H1 (cell line): ENCODE data around the gene S100A10. TPM values are rescaled to one million over a fixed set of nuclear protein-coding genes. Genes with fewer than 3 reads are reported as not detected.

Source experiments
- CTCF ChIA-PET: fragments of 300-600 bp; sonication (Branson Sonifier 250); formaldehyde crosslinking; loops from one replicate; lab custom pipeline; 2021; ENCODE audit not compliant: partially characterized antibody; lab: Charles Lee
- POLR2A ChIA-PET: fragments of 300-600 bp; sonication (Branson Sonifier 250); formaldehyde crosslinking; loops from one replicate; lab custom pipeline; 2021; ENCODE audit warnings: inconsistent platforms; ENCODE audit not compliant: partially characterized antibody; lab: Charles Lee
- DNase-seq, 2 experiments: peaks; one replicate each; pipeline versions ENCODE4 v3.0.0 to v3.0.0-alpha.2; 2010 to 2022; ENCODE audit warnings: low spot score in 2 of 2, low read depth in 1 of 2, mixed read lengths in 1 of 2
- FAIRE-seq: peaks from 2 replicates; lab custom pipeline; 2011; peaks lifted over from hg19 to GRCh38; lab: Jason Lieb, UNC
- H2AFZ ChIP-seq: 2 replicates; pipeline ENCODE4 v1.8.1; 2012; ENCODE audit warnings: low read length, inconsistent platforms
- H2AK5ac ChIP-seq: 2 replicates; pipeline ENCODE4 v1.6.1; 2013; ENCODE audit warnings: low read depth, low read length
- H2BK120ac ChIP-seq: replicated peaks from 2 replicates; pipeline ENCODE3; 2013; ENCODE audit warnings: low read depth, low read length, inconsistent platforms
- H2BK12ac ChIP-seq: 2 replicates; pipeline ENCODE4 v1.6.1; 2013; ENCODE audit warnings: low read depth, low read length
- H2BK15ac ChIP-seq: 2 replicates; pipeline ENCODE4 v1.6.1; 2013; ENCODE audit warnings: low read length
- H2BK20ac ChIP-seq: 2 replicates; pipeline ENCODE4 v1.6.1; 2013; ENCODE audit warnings: low read length
- H2BK5ac ChIP-seq: 2 replicates; pipeline ENCODE4 v1.6.1; 2013; ENCODE audit warnings: low read depth, low read length
- H3K14ac ChIP-seq: 2 replicates; pipeline ENCODE4 v1.6.1; 2013; ENCODE audit warnings: inconsistent platforms; ENCODE audit not compliant: insufficient read length
- H3K18ac ChIP-seq: 2 replicates; pipeline ENCODE4 v1.6.1; 2013; ENCODE audit warnings: low read length; ENCODE audit errors: extremely low read depth
- H3K23ac ChIP-seq: 2 replicates; pipeline ENCODE4 v1.6.1; 2013; ENCODE audit warnings: inconsistent platforms; ENCODE audit not compliant: insufficient read length
- H3K23me2 ChIP-seq: 2 replicates; pipeline ENCODE4 v1.6.1; 2013; ENCODE audit warnings: low read depth, low read length
- H3K27ac ChIP-seq: 2 replicates; pipeline ENCODE4 v1.6.1; 2011; ENCODE audit warnings: low read depth, low read length, inconsistent platforms
- H3K27me3 ChIP-seq, 4 experiments: replicated peaks in 1 of 4; 1 replicate in 1 of 4; 2 replicates in 3 of 4; pipeline versions ENCODE4 v1.6.1 to v1.8.1; 2011 to 2013; ENCODE audit warnings: low read length in 3 of 4, mild to moderate bottlenecking in 3 of 4, inconsistent platforms in 2 of 4, mixed read lengths in 2 of 4, moderate library complexity in 1 of 4; ENCODE audit not compliant: control insufficient read depth in 3 of 4, insufficient read depth in 3 of 4; ENCODE audit errors: extremely low read depth in 1 of 4
- H3K36me3 ChIP-seq, 4 experiments: 2 replicates each; pipeline versions ENCODE4 v1.6.1 to v1.8.1; 2011 to 2013; ENCODE audit warnings: mild to moderate bottlenecking in 4 of 4, low read length in 3 of 4, moderate library complexity in 2 of 4, control low read depth in 1 of 4, inconsistent platforms in 1 of 4; ENCODE audit not compliant: insufficient read depth in 4 of 4, control insufficient read depth in 2 of 4
- H3K4ac ChIP-seq: replicated peaks from 2 replicates; pipeline ENCODE3; 2013; ENCODE audit warnings: low read length, low read depth, mixed read lengths, inconsistent platforms; ENCODE audit not compliant: insufficient read length
- H3K4me1 ChIP-seq, 4 experiments: replicated peaks in 1 of 4; 1 replicate in 1 of 4; 2 replicates in 3 of 4; pipeline versions ENCODE4 v1.6.1 to v1.8.1; 2011 to 2013; ENCODE audit warnings: low read length in 3 of 4, inconsistent platforms in 2 of 4, mixed read lengths in 1 of 4; ENCODE audit not compliant: insufficient read depth in 4 of 4, control insufficient read depth in 3 of 4
- H3K4me2 ChIP-seq, 2 experiments: 2 replicates each; pipeline versions ENCODE4 v1.6.1 to v1.8.1; 2011 to 2013; ENCODE audit warnings: low read depth in 2 of 2, low read length in 2 of 2, control low read depth in 1 of 2, inconsistent platforms in 1 of 2, mild to moderate bottlenecking in 1 of 2; ENCODE audit not compliant: insufficient read depth in 1 of 2
- H3K4me3 ChIP-seq, 4 experiments: fragments of 200-600, 300-600 bp in 1 of 4; sonication (generic), shearing (Covaris generic), sonication (Bioruptor Twin) in 1 of 4; 2 replicates each; pipeline versions ENCODE4 v1.5.1 to v1.8.1; 2011 to 2016; ENCODE audit warnings: low read length in 4 of 4, low read depth in 3 of 4, control low read depth in 2 of 4, inconsistent platforms in 2 of 4, mild to moderate bottlenecking in 2 of 4, mixed read lengths in 1 of 4, moderate library complexity in 1 of 4; ENCODE audit not compliant: insufficient read depth in 2 of 4; ENCODE audit errors: extremely low read depth in 1 of 4
- H3K56ac ChIP-seq: replicated peaks from 2 replicates; pipeline ENCODE3; 2013; ENCODE audit warnings: low read depth, mild to moderate bottlenecking, mixed read lengths, low read length, inconsistent platforms; ENCODE audit not compliant: insufficient read length
- H3K79me1 ChIP-seq: 2 replicates; pipeline ENCODE4 v1.6.1; 2013; ENCODE audit warnings: low read depth, low read length, control low read depth
- H3K79me2 ChIP-seq, 2 experiments: 2 replicates each; pipeline versions ENCODE4 v1.6.1 to v1.8.1; 2012 to 2013; ENCODE audit warnings: low read length in 2 of 2, mild to moderate bottlenecking in 2 of 2, inconsistent platforms in 1 of 2; ENCODE audit not compliant: insufficient read depth in 2 of 2, control insufficient read depth in 1 of 2
- H3K9ac ChIP-seq, 4 experiments: replicated peaks in 1 of 4; 1 replicate in 1 of 4; 2 replicates in 3 of 4; pipeline versions ENCODE4 v1.6.1 to v1.8.1; 2011 to 2013; ENCODE audit warnings: low read depth in 3 of 4, low read length in 3 of 4, control low read depth in 2 of 4, mild to moderate bottlenecking in 2 of 4, moderate library complexity in 2 of 4, inconsistent platforms in 1 of 4; ENCODE audit errors: extremely low read depth in 1 of 4
- H3K9me3 ChIP-seq, 2 experiments: 2 replicates each; pipeline versions ENCODE4 v1.6.1 to v1.8.1; 2012 to 2013; ENCODE audit warnings: mild to moderate bottlenecking in 2 of 2, moderate library complexity in 2 of 2, control low read depth in 1 of 2, inconsistent platforms in 1 of 2, low read depth in 1 of 2, low read length in 1 of 2, mixed read lengths in 1 of 2; ENCODE audit not compliant: insufficient read depth in 2 of 2
- H4K20me1 ChIP-seq, 2 experiments: replicated peaks in 1 of 2; 2 replicates each; pipeline versions ENCODE3 to v1.8.1; 2011 to 2013; ENCODE audit warnings: inconsistent platforms in 2 of 2, low read length in 2 of 2, mild to moderate bottlenecking in 1 of 2; ENCODE audit not compliant: insufficient read depth in 2 of 2, control insufficient read depth in 1 of 2
- H4K5ac ChIP-seq: 2 replicates; pipeline ENCODE4 v1.6.1; 2013; ENCODE audit warnings: low read length, low read depth, mixed read lengths, inconsistent platforms; ENCODE audit not compliant: insufficient read length
- H4K8ac ChIP-seq: 2 replicates; pipeline ENCODE4 v1.8.0; 2013; ENCODE audit warnings: mild to moderate bottlenecking, moderate library complexity, low read length, inconsistent platforms; ENCODE audit not compliant: insufficient read depth; ENCODE audit errors: extremely low read depth
- H4K91ac ChIP-seq: replicated peaks from 2 replicates; pipeline ENCODE3; 2013; ENCODE audit warnings: low read length, mixed read lengths, inconsistent platforms; ENCODE audit not compliant: insufficient read length
- CHD1 ChIP-seq: IDR thresholded peaks from 2 replicates; pipeline ENCODE4 v1.6.1; 2012; ENCODE audit warnings: low read depth, low read length, improper control_type of control experiment
- EP300 ChIP-seq, 2 experiments: IDR thresholded peaks; 1 replicate in 1 of 2; 2 replicates in 1 of 2; pipeline ENCODE4 v1.6.1; 2011 to 2012; ENCODE audit warnings: low read depth in 2 of 2, low read length in 2 of 2, mild to moderate bottlenecking in 2 of 2, borderline replicate concordance in 1 of 2, inconsistent platforms in 1 of 2, moderate library complexity in 1 of 2
- JUN ChIP-seq: IDR thresholded peaks from 2 replicates; pipeline ENCODE4 v1.6.1; 2011; ENCODE audit warnings: low read depth, mild to moderate bottlenecking, improper control_type of control experiment, low read length
- JUND ChIP-seq: IDR thresholded peaks from 2 replicates; pipeline ENCODE4 v1.6.1; 2011; ENCODE audit warnings: mild to moderate bottlenecking, improper control_type of control experiment, low read length
- WGBS, 2 experiments: shearing (Covaris generic) in 1 of 2; methylation state at CpG; one replicate each; pipeline versions ENCODE4 v1.1.6 to v1.1.7; 2013 to 2015; ENCODE audit warnings: low lambda C conversion rate in 2 of 2, mixed read lengths in 2 of 2, inconsistent platforms in 1 of 2, low coverage in 1 of 2, missing lambda C conversion rate in 1 of 2; ENCODE audit not compliant: insufficient replicate concordance in 2 of 2, insufficient coverage in 1 of 2, insufficient read length in 1 of 2; ENCODE audit errors: extremely low coverage in 1 of 2, missing lambda C conversion rate in 1 of 2; 5-methylcytosine and 5-hydroxymethylcytosine counted together
- polyA plus RNA-seq, 7 experiments: library from polyadenylated mRNA; depleted of rRNA in 3 of 7; stranded (reverse) in 5 of 7; unstranded in 2 of 7; fragments of >200 nt in 5 of 7; fragments of 200-250 nt in 2 of 7; gene quantifications; 1 replicate in 5 of 7; 2 replicates in 1 of 7; 4 replicates in 1 of 7; pipeline versions ENCODE4 v1.2.1 to v1.2.3, GENCODE V29; 2011 to 2013; ENCODE audit warnings: missing spikeins in 2 of 7, mixed read lengths in 2 of 7
- total RNA-seq: library from RNA; stranded (reverse); fragmentation: NEBNext Ultra II Directional; extraction: Animal tissue kit (Norgen Biotek cat#: 25700); gene quantifications from 2 replicates; pipeline ENCODE4 v1.2.1, GENCODE V29; 2021

S100A10 gene
- total and polyA plus RNA-seq, 2 of the 8 experiments (the other 6 are each of a cell fraction or from before 2014, with no cell fraction given): 23.9 to 231 TPM

- H3K4me2 ChIP-seq: no peak overlapping the region; a peak in 1 of 4 replicates
- no peaks in the 10 kb centered on the region for H3K79me1 ChIP-seq
Observed at GRCh38 chr1:151945725-151946722, 47.6 kb downstream of the S100A10 start.

More at GRCh38 chr1:151945725-151946722, 47.6 kb downstream of the S100A10 start:
- Histone ChIP-seq H4K20me1 (no peaks in the 10 kb centered on the region), H3K4me3 (no peak overlapping the region), H4K8ac (no peak overlapping the region), H3K23me2 (no peaks in the 10 kb centered on the region; the same call in 1 of the 2 replicates), H2BK5ac (no peak overlapping the region), H2BK20ac (no peak overlapping the region), H3K27me3 (no peaks in the 10 kb centered on the region), H3K4ac (no peak overlapping the region), H3K27ac (0 out of 2 replicates have a peak overlapping the region, but pooled peaks have one; percentile 14), H2AK5ac (no peak overlapping the region), H3K9me3 (no peaks in the 10 kb centered on the region), H3K36me3 (no peaks in the 10 kb centered on the region), H4K5ac (no peak overlapping the region), H2BK15ac (no peak overlapping the region), H3K9ac (no peak overlapping the region; a peak in 1 of 7 replicates), H3K56ac (no peak overlapping the region), H4K91ac (no peak overlapping the region), H3K14ac (no peak overlapping the region), H2AFZ (no peak overlapping the region), H2BK12ac (peak overlapping the region; percentile 52; the same call in 1 of the 2 replicates), H3K79me2 (no peaks in the 10 kb centered on the region), H2BK120ac (no peak overlapping the region), H3K18ac (no peak overlapping the region), H3K23ac (no peak overlapping the region), H3K4me1 (peaks cover 0 to 3% (median 0%) of the 10 kb centered on the region in 4 experiments; a peak in 2 of 7 replicates)
- ChIA-PET POLR2A (interaction anchor here (0.7 to 1.5 kb wide), 2 partner anchors 13 to 37 kb away, joined by 3 read pairs; partner anchors contain the start of gene THEM4), CTCF (interaction anchor here (0.6 to 3.3 kb wide), 5 partner anchors 11 to 57 kb away, joined by 3 to 20 read pairs (median 5); no protein-coding TSS in a partner anchor)
- 66% methylated on average over 10 of the region's 10 CpGs; no CpG with 5 or more reads in 1 of the 2 experiments for WGBS, 2 experiments
- 0 out of 2 replicates have a peak, but pooled peaks have one; percentile 48 for TF ChIP-seq JUN
- peak in 1 of 2 experiments; percentile 83; a peak in 1 of 3 replicates for TF ChIP-seq EP300 (IDR thresholded peaks at IDR 0.05; ENCODE audit: borderline replicate concordance in 1 of 2, low read depth in 2 of 2, low read length in 2 of 2)
- TF ChIP-seq CHD1: no peak
- peak; percentile 95 for TF ChIP-seq JUND
- FAIRE-seq (no peak), DNase-seq (peak; percentile 57 to 59)
